NCI-H748 (cell line): ENCODE data around the gene CALML4.
A peak's percentile ranks its signal among the peaks of the same experiment; 100 is the strongest.
"Not testable (repeated sequence)": the region's sequence is repeated elsewhere in the genome, so short reads cannot be mapped to it uniquely, and the experiment has no call there.

Experiments used
- DNase-seq: peaks from one replicate; lab custom pipeline; 2025; ENCODE audit not compliant: unreplicated experiment; lab: John Stamatoyannopoulos, UW

Gene CALML4, protein sequence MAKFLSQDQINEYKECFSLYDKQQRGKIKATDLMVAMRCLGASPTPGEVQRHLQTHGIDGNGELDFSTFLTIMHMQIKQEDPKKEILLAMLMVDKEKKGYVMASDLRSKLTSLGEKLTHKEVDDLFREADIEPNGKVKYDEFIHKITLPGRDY

DNA sequence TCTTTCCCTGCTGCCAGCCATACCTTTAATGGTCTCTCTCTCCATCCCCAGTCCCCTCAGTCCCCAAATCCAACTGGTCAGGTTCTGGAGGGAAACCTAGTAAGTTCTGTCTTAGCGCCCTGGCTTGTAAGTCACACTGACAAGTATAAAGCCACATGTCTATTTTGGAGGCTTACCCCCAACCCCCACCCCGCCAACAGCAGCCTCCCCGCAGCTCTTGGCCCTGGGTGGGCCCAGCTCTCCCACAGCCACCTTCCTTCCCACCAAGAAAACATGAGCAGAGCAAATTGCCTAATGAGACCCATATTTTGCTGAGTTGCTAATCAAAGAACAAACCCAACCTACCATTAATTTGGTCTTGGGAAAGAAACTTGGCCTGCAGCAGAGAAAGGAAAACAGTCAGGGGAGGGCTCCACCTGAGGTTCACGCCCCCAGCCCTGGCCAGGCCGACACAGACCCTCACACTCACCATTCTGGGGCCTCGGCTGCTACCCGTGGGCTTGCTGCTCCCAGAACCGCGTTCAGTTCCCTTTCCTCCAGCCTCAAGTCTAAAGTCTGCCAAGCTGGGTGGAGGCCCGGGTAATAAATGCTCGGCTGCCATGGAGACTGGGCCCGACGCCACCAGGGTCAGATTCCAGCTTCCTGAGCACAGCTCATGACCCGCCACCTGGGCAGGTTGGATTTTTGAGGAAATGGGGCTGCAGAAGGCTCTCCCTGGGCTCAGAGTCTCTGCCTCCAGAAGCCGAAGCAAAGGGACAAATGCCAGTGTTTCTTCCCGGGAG, at the start of gene CALML4:
Gene CALML4, minus strand, starts transcription at position 557 of the 782 bp plus-strand sequence. Its CDS starts 85 bp downstream, at position 472.
- peak; percentile 55 for DNase-seq

DNA sequence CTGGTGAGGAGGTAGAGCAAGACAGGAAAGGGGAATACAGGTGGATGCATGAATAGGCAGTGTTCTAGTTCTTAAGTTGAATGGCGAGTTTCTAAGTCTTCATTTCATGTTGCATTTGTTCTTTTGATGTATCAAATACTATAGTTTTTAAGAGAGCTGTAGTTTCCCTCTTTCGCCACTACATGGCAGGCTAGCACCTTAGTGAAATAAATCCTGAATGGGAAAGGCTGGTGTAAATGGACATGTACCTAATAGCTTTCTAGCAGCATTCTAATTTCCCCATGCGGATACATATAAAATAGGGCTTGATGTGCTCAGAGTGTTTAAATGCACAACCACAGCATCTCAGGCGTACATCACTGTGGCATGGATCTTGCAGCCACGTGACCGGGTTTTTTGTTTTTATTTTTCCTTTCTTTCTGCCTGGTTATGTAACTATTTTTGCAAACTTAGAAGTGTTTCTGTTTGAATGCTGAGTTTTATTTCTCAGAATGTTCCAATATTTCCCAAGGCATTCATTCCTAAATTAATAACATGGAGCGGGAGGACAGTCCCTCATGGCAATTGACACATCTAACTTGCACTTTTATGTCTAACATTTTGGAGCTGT, 47.9 kb upstream of the CALML4 start:
- peak; percentile 85 for DNase-seq

DNA sequence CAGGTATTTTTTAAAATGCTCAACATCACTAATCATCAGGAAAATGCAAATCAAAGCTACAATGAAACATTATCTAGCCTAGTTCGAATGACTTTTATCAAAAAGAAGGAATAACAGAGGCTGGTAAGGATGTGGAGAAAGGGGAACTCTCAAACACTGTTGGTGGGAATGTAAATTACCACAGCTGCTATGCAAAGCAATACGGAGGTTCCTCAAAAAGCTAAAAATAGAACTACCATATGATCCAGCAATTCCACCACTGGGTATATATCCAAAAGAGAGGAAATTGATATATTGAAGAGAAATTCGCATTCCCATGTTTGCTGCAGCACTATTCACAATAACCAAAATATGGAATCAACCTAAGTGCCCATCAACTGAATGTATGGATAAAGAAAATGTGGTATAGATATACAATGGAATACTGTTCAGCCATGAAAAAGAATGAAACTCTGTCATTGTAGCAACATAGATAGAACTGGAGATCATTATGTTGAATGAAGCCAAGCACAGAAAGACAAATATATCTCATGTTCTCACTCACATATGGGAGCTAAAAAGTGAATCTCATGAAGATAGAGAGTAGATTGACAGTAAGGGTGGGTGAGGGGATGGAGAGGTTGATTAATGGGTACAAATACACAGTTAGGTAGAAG, 44.1 kb upstream of the CALML4 start:
- no peak for DNase-seq

DNA sequence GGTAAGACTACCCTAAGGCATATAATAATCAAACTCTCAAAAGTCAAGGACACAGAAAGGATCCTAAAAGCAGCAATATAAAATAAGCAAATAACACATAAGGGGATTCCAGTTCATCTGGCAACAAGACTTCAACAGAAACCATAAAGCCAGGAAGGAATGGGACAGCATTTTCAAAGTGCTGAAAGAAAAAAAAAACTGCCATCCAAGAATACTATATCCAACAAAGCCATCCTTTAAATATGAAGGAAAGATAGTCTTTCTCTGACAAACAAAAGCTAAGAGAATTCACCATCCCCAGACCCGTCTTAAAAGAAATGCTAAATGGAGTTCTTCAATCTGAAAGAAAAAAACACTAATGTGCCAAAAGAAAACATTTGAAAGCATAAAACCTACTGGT, 39.1 kb upstream of the CALML4 start:
- no peak for DNase-seq

DNA sequence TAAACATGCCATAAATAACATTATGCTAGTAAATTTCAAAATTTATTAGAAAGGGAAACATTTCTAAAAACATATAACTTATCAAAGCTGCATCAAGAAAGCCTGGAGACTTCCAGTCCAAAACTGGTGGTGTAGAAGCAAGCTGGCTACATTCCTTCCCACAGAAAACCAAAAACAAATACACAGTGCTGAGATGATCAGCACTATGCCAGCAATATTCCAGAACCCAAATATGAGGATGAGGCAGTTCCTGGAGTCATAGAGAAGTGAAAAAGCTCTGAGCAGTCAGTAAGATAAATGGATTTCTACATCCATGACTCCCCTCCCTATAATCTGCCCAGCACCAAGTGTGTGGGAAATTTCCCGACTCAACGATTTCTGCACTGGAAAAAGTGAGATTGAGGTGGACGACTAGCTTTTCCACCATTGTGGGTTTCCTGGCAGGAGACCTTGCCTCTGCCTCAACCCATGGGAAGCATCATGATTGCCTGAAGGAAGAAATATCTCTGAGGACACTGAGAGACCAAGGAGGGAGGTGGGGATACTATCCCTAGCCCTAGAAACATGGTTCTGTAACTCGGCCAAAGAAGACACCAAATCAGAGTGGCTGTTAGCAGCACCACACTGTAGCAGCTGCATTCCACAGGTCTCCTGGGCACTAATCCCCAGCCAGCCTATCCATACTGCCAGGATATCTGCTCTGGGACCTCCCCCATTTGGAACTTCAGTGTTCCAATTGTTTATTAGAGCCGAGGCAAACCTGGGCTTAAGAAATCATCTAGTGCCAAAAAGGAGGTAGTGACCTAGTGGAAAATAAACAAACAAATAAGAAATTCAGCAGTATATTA, 36.2 kb upstream of the CALML4 start:
- no peak for DNase-seq

DNA sequence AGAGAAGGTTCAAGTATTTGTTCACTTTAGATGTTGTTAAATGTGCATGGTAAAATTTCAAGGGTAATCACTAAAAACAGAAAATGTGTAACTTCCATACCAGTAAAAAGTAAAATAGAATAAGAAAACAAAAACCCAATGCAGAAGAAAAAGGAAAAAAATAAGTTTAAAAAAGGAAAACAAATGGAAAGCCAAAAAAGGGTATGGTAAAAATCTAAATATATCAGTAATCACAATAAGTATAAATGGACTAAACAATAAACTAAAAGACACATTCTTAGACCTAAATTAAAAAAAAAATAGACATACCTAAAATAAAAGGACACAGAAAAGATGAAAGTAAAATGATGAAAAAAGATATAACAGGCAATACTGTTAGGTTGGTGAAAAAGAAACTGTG, 33.9 kb upstream of the CALML4 start:
- DNase-seq: no peak

DNA sequence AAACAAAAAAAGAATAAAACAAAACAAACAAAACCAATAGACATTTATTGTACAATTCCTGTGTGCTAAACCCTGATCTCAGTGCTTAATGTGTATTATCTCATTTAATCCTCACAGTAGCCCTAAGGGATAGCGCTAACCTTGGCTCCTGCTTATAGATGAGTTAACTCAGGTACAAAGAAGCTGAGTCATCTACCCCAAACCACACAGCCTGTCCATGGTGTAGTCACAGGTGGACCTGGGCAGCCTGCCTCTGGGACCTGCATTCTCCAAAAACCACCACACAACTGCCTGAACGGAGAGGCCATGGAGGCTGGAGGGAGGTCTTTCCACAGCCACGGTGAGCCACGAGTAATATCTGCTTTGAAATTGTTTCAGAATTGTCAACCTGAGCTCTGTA, 29.9 kb upstream of the CALML4 start:
- no peak for DNase-seq

DNA sequence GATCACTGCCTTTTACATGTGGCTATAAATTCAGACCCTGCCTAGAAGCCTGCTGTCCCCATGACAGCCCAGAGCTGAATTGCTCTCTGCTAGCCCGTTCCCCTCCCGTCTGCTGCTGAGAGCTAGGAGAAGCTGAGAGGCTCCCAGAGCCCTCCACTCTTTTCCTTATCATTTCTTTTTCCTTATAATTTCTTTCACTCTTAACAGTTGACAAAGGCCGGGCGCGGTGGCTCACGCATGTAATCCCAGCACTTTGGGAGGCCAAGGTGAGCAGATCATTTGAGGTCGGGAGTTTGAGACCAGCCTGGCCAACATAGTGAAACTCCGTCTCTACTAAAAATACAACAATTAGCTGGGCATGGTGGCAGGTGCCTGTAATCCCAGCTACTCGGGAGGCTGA, 29.4 kb upstream of the CALML4 start:
- not testable (repeated sequence) for DNase-seq

DNA sequence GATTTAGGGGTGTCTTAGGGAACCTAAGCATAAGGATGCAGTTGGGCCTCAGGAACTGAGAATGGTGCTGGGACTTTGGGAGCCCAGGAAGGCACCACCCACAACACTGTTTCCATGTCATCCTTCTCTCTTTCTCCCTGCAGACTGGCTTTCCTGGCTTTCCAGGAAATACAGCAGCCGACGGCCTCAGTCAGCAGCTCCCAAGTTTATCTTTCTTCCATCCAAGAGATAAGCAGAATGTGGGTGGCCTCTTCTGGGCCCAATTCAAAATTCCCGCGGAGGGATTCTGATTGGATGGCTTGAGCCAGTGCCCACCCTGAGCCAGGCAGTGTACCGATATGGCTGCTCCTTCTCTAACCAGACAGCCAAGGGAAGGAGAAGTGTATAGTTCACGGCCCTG, 28.9 kb upstream of the CALML4 start:
- DNase-seq: no peak

DNA sequence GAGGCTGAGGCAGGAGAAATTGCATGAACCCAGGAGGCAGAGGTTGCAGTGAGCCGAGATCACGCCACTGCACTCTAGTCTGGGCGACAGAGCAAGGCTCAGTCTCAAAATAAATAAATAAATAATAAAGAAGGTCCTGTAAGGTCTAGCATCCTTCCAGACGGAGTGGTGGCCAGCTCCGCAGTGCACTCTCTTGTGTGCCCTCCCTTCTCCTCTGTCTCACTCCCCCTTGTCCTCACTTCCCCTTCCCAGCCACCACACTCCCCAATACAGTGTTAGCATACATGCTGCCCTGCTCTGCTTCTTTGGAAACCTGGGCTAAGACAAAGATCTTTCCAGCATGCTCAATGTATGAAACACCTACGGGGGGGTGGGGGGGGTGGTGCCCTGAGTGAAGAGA, 27.8 kb upstream of the CALML4 start:
- no peak for DNase-seq

DNA sequence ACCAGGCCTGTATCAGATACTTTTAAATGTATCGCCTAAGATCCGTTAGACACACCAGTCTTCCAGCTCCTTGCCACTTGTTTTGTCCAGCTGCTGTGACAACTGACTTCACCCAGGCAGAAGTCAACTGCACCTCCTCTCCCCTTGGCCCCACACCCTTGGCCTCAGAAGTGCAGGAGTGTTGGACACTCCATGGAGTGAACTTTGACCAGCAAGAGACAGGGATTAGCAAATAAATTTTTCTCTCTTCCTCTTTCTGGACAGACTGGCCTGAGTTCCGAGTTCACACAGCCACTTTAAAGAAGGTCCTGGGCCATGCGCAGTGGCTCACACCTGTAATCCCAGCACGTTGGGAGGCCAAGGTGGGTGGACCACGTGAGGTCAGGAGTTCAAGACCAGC, 27.3 kb upstream of the CALML4 start:
- no peak for DNase-seq

DNA sequence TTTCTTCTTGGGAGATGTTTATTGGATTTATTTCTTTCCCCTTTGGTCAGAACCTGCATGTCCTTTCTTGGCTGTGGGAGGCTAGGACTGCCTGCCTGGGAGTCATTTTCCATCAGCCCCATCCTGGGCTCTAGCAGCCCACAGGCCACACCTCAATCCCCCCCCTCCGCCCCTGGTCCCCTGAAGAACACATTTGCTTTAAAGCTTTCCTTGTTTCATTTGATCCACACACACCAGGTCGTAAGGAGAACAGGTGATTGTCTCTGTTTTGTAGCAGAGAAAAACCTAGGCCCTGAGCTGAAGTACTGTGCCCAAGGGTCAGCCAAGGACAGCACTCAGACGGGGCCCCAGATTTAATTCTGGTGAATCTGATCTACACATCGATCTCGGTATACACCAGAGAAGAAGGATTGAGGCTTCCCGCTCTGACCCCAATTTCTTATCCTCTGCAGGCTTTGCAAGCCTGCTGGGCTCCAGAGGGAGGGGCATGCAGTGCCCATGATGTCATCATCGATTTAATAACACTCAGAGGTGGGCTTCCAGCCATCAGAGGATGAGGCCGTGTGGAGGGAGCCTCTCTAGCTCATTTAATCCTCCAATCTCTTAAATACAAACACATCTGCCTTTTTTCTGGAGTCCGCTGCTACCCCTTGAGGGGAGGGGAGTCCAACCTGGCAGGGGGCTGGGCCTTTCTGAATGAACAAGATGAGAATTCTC, 26.1 kb upstream of the CALML4 start:
- DNase-seq: no peak

DNA sequence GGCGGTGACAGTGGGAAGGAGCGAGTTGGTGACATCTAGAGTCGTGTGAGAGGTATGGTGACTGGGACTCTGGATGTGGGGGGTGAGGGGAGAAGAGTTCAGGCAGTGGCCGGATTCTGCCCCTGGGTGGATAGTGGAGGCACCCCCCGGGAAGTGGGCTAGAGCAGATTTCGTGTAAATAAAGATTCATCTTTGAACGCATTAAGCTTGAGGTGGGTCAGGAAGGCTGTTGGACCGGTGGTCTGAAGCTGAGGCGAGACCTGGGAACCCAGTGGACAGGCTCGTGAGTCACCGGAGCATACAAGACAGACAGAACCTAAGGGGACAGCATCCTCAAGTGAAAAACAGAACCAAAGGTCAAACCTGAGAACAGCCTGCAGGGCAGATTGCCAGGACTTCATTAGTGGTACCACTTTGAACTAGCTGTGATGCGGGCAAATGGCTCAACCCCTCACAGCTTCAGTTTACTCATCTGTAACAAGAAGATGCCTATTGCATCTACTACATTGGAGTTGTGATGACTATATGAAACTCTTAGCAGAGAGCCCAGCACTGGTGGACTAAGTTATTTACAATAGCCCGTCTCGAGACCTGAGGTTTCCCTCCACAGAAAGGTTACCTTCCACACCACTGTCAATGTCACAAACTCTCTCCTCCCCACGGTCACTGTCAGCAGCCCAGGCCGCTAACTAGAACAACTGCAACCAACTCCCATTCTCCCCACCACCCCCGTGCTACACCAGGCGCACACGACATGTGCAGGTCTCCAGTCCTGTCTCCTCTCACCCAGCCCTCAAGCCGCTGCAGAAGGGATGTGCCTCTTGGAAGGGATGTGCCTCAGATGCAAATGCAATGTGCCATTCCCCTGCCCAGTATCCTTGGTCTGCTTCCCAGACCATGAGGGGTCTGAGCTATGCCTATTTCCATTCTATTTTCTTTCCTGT, 25.3 kb upstream of the CALML4 start:
- no peak for DNase-seq

DNA sequence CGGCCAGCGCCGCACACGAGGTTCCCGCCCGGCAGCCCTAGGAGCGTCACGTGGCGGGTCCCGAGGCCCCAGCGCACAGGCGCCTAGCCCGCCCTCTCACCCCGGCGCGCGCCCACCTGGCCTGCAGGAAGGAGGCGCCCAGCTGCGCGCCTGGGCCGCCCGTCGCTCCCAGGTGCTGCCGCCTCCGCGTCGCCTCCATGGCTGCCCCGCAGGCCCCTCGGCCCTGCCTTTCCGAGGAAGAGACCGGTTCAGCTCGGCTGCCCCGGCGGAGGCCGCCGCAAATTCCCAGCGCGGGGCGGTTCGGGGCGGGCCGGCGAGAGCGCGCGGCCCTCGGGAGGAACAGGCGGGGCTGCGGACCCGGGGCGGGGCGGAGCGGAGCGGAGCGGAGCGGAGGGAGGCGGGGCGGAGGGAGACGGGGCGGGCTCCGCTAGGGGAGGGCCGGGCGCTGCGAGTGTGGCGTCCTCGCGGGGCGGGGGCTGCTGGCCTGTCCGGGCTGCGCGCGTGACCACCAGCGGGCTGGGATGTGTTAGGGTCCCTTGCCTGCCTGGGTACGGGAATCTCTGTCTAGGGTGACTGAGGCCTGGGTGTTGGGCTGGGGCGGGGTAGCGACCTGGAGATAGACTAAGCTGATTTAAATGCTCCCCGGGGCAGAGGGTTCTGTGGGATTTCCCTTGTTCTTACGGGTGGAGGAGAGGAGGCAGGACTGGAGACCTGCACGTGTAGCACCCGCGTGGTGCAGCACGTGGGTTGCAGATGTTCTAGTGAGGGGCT, 24.4 kb upstream of the CALML4 start, which contains the start of gene CLN6:
Gene CLN6, minus strand, starts transcription at position 343 of the 771 bp plus-strand sequence. Its CDS starts 144 bp downstream, at position 199.
- DNase-seq: peak; percentile 74

DNA sequence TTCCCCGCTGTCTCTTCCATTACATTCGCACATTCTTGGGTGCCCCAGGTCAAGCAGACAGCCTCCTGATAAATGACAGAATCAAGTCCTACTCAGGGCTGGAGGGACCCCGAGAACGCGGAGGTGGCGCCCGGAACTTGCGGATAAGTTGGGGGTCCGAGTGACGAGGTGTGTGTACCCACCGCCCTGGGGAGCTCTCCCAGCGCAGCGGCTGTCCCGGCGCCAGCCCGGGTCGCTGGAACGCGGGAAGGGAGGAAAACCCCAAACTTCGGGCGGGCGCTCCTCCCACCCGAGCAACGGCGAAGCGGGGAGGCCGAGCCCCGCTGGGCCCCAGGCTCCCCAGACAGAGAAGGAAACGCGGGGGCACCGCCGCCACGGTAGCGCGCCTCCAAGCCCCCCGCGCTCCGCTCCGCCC, 23.8 kb upstream of the CALML4 start:
- no peak for DNase-seq

DNA sequence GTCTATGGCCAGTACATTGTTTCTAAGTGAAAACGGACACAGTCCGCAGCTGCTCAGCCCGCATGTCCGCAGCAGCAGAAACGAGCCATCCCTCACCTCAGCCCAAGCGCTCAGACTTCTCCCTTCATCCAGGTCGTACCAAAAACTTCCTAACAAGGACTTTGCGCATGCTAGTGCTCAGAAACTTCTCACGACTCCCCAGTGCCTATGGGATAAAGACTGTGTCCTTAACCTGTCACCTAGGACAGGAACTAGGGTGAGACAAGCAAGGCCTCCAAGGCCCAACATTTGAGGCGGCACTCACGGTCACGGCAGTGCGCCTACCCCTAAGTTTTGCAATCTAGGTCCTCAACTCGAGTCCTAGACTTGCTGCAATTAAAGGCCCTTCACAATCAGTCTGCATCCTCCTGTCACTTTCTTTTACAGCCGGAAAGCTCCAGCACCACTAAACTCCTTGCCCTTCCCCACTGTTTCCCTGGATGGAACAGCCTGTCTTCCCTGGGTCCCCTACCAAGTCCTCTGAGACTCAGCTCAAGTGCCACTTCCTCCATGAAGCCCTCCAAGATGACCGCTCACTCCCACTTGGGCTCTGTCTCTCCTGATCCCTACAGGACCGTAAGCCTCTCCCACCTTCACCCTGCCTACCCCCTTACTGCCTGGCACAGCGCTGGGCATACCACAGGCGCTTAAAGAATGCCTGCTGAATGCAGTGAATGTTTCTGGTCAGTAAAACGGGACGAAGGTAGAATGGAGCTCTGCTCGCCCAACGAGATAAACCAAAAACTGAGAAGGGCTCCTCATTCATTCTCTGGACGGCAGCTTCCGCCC, 23.2 kb upstream of the CALML4 start:
- DNase-seq: no peak

DNA sequence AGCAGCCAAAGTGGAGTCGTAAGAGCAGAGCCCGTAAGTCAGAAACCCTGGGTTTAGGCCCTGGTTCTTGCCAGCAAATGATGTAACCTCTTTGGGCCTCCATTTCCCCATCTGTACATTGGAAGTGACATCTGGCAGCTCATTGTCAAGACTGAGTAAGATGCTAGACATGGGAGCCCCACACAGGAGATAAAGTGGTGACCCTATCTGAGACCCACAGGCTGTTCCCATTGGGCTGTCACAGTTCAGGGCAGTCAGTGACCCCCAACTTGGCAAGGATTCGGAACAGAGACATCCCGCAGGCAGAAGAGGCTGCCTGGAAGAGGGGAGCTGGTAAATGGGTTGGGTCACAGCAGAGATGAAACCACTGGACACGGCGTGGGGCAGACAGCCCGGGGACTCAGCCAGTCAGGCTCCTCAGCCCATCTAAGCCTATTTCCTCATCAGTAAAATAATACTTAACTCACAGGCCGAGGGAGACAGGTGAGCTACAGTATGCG, 22.6 kb upstream of the CALML4 start:
- no peak for DNase-seq
